Endothelial cell of umbilical vein (primary cell): Measurements from ENCODE around the gene MLX. TPM values are rescaled to one million over a fixed set of nuclear protein-coding genes. Genes with fewer than 3 reads are reported as not detected.

Experiments used
- BruUV-seq: library from RNA; stranded (reverse); fragments of 400-500 nt; replicated peaks from 2 replicates; lab custom pipeline; 2021; lab: Mats Ljungman, UMichigan
- CTCF ChIA-PET: fragments of 300-600, 350-600 bp; sonication (Branson Sonifier 250); formaldehyde crosslinking; loops from one replicate; lab custom pipeline; 2021; ENCODE audit warnings: antibody characterized with exemption, inconsistent platforms; lab: Charles Lee
- POLR2A ChIA-PET: fragments of 300-600, 350-600 bp; sonication (Branson Sonifier 250); formaldehyde crosslinking; loops from one replicate; lab custom pipeline; 2021; ENCODE audit warnings: antibody characterized with exemption, inconsistent platforms; lab: Charles Lee
- DNase-seq: peaks from one replicate; pipeline ENCODE4 v3.0.0-alpha.2; 2011; ENCODE audit warnings: low read depth, low spot score
- FAIRE-seq: peaks from 2 replicates; lab custom pipeline; 2011; peaks lifted over from hg19 to GRCh38; lab: Jason Lieb, UNC
- H2AFZ ChIP-seq: 2 replicates; pipeline ENCODE4 v1.6.0; 2012; ENCODE audit warnings: low read depth, low read length, control low read depth, inconsistent platforms
- H3K27ac ChIP-seq: 2 replicates; pipeline ENCODE4 v1.5.1; 2011; ENCODE audit warnings: low read depth, mild to moderate bottlenecking, control low read depth, low read length, moderate library complexity; ENCODE audit not compliant: insufficient read depth
- H3K27me3 ChIP-seq, 2 experiments: 2 replicates each; pipeline versions ENCODE4 v1.6.0 to v1.6.1; 2011; ENCODE audit warnings: low read length in 2 of 2, mixed read lengths in 1 of 2; ENCODE audit not compliant: control insufficient read depth in 2 of 2, insufficient read depth in 2 of 2
- H3K36me3 ChIP-seq, 2 experiments: 2 replicates in 1 of 2; 3 replicates in 1 of 2; pipeline ENCODE4 v1.5.1; 2011; ENCODE audit warnings: low read length in 2 of 2, mild to moderate bottlenecking in 1 of 2, moderate library complexity in 1 of 2; ENCODE audit not compliant: control insufficient read depth in 2 of 2, insufficient read depth in 2 of 2; ENCODE audit errors: extremely low read depth in 1 of 2
- H3K4me1 ChIP-seq: 3 replicates; pipeline ENCODE4 v1.5.1; 2011; ENCODE audit warnings: mild to moderate bottlenecking, low read length; ENCODE audit not compliant: control insufficient read depth, insufficient read depth; ENCODE audit errors: extremely low read depth
- H3K4me2 ChIP-seq: 2 replicates; pipeline ENCODE4 v1.6.1; 2011; ENCODE audit warnings: low read length, control low read depth, mixed read lengths; ENCODE audit not compliant: insufficient read depth
- H3K4me3 ChIP-seq, 3 experiments: fragments of 200-600 bp in 1 of 3; sonication (generic), shearing (Covaris generic) in 1 of 3; replicated peaks in 1 of 3; 2 replicates each; pipeline ENCODE4 v1.5.1; 2011 to 2016; ENCODE audit warnings: control low read depth in 3 of 3, low read length in 3 of 3, mild to moderate bottlenecking in 2 of 3, inconsistent platforms in 1 of 3, low read depth in 1 of 3, moderate library complexity in 1 of 3; ENCODE audit not compliant: insufficient read depth in 1 of 3
- H3K79me2 ChIP-seq: 2 replicates; pipeline ENCODE4 v1.6.0; 2012; ENCODE audit warnings: low read length, inconsistent platforms; ENCODE audit not compliant: control insufficient read depth, insufficient read depth
- H3K9ac ChIP-seq: replicated peaks from 2 replicates; pipeline ENCODE3; 2011; ENCODE audit warnings: low read length, control low read depth; ENCODE audit not compliant: insufficient read depth; ENCODE audit errors: extremely low read depth
- H3K9me1 ChIP-seq: replicated peaks from 3 replicates; pipeline ENCODE4 v1.6.0; 2011; ENCODE audit warnings: mild to moderate bottlenecking, low read length; ENCODE audit not compliant: control insufficient read depth, insufficient read depth; ENCODE audit errors: extremely low read depth
- H3K9me3 ChIP-seq: replicated peaks from 2 replicates; pipeline ENCODE4 v1.5.1; 2012; ENCODE audit warnings: low read length, inconsistent platforms; ENCODE audit not compliant: control insufficient read depth, insufficient read depth
- H4K20me1 ChIP-seq: replicated peaks from 2 replicates; pipeline ENCODE3; 2011; ENCODE audit warnings: mild to moderate bottlenecking, low read length; ENCODE audit not compliant: control insufficient read depth, insufficient read depth; ENCODE audit errors: extremely low read depth
- CTCF ChIP-seq, 2 donors: IDR thresholded peaks; 1 replicate in 1 of 2; 2 replicates in 1 of 2; pipeline ENCODE4 v1.5.1; 2011; ENCODE audit warnings: low read length in 2 of 2, mild to moderate bottlenecking in 2 of 2, moderate library complexity in 2 of 2, control low read depth in 1 of 2, inconsistent platforms in 1 of 2, low read depth in 1 of 2; ENCODE audit not compliant: insufficient read depth in 1 of 2; ENCODE audit errors: extremely low read depth in 1 of 2
- EZH2 ChIP-seq: IDR thresholded peaks from 2 replicates; pipeline ENCODE4 v1.6.1; 2012; ENCODE audit warnings: borderline replicate concordance, low read depth, mild to moderate bottlenecking, moderate library complexity, low read length, inconsistent platforms; ENCODE audit not compliant: severe bottlenecking
- FOS ChIP-seq: IDR thresholded peaks from 2 replicates; pipeline ENCODE4 v1.6.1; 2011; ENCODE audit warnings: mild to moderate bottlenecking, low read length, moderate library complexity, borderline replicate concordance; ENCODE audit not compliant: insufficient read depth
- GATA2 ChIP-seq: IDR thresholded peaks from 2 replicates; pipeline ENCODE4 v1.7.0; 2011; ENCODE audit warnings: low read depth, mild to moderate bottlenecking, moderate library complexity, mixed read lengths, low read length; ENCODE audit not compliant: insufficient read length, insufficient read depth
- JUN ChIP-seq: IDR thresholded peaks from 2 replicates; pipeline ENCODE4 v1.6.1; 2011; ENCODE audit warnings: borderline replicate concordance, low read depth; ENCODE audit not compliant: insufficient read length, insufficient read depth
- MAX ChIP-seq: IDR thresholded peaks from 2 replicates; pipeline ENCODE4 v1.6.1; 2011; ENCODE audit not compliant: insufficient read depth, insufficient read length
- MYC ChIP-seq: IDR thresholded peaks from one replicate; pipeline ENCODE4 v1.6.1; 2011; ENCODE audit warnings: mild to moderate bottlenecking, low read depth, low read length
- POLR2A ChIP-seq: IDR thresholded peaks from 2 replicates; pipeline ENCODE4 v1.6.1; 2012; ENCODE audit warnings: low read depth, mild to moderate bottlenecking, control low read depth, low read length
- POLR2AphosphoS5 ChIP-seq: IDR thresholded peaks from 2 replicates; pipeline ENCODE4 v1.6.1; 2012; ENCODE audit warnings: low read depth, mild to moderate bottlenecking, control low read depth, low read length, moderate library complexity; ENCODE audit not compliant: insufficient read depth
- dilution Hi-C: fragments of 300-500 bp; cut with MboI; formaldehyde crosslinking; loops from one replicate; pipeline ENCODE4 v1.15.0; 2019; ENCODE audit warnings: low sequenced_read_pairs; ENCODE audit not compliant: extremely low pct_ligation_motif_present
- intact Hi-C: fragments of 100-400 bp; cut with micrococcal nuclease; formaldehyde crosslinking; loops from one replicate; pipeline ENCODE4 v1.10.0; 2022
- polyA plus RNA-seq, 4 experiments: library from polyadenylated mRNA; depleted of rRNA in 3 of 4; stranded (reverse) in 3 of 4; unstranded in 1 of 4; fragments of >200 nt; gene quantifications; 2 replicates each; pipeline versions ENCODE4 v1.2.1 to v1.2.3, GENCODE V29; 2011 to 2012; ENCODE audit warnings: missing spikeins in 1 of 4
- total RNA-seq: library from RNA; stranded (reverse); gene quantifications from 2 replicates; pipeline ENCODE4 v1.2.3, GENCODE V29; 2021

The MLX gene
- total and polyA plus RNA-seq, 2 donors (not counting 3 experiments of a cell fraction or from before 2014, with no cell fraction given) = 40.3 to 42.7 TPM

GRCh38 chr17:42547001-42547461 is 19.9 kb upstream of the MLX start:
- dilution Hi-C loops = no loop called here
- H3K27me3 ChIP-seq = no peaks in the 10 kb centered on the region
- TF ChIP-seq MAX (no peak), FOS (no peak), POLR2A (no peak), JUN (no peak), CTCF (IDR thresholded peaks at IDR 0.05; ENCODE audit: extremely low read depth in 1 of 2, insufficient read depth in 1 of 2, low read depth in 1 of 2, low read length in 2 of 2) (no peak), EZH2 (no peak), MYC (no peak), GATA2 (no peak), POLR2AphosphoS5 (no peak)
- BruUV-seq = no TSS peak
- no peak overlapping the region for H3K27ac ChIP-seq
- ChIA-PET POLR2A (no interaction called here), CTCF (no interaction called here)
- H3K36me3 ChIP-seq = peaks cover 2 to 5% of the 10 kb centered on the region in 2 experiments
- no peaks in the 10 kb centered on the region for H4K20me1 ChIP-seq
- H3K9ac ChIP-seq = no peak overlapping the region
- DNase-seq (no peak), FAIRE-seq (no peak)
- H3K79me2 ChIP-seq = no peaks in the 10 kb centered on the region
- intact Hi-C loops = no loop called here
- H3K4me1 ChIP-seq = no peaks in the 10 kb centered on the region
- H2AFZ ChIP-seq = no peak overlapping the region
- no peaks in the 10 kb centered on the region for H3K9me3 ChIP-seq
- no peaks in the 10 kb centered on the region for H3K9me1 ChIP-seq
- no peak overlapping the region for H3K4me2 ChIP-seq
- H3K4me3 ChIP-seq = no peak overlapping the region
